Mammary microvascular endothelial cell (primary cell): Measurements from ENCODE around the gene MAGI3. TPM values are rescaled to one million over a fixed set of nuclear protein-coding genes. Genes with fewer than 3 reads are reported as not detected.

Experiments
- total RNA-seq: library from RNA; depleted of rRNA; stranded (reverse); fragments of >200 nt; gene quantifications from 2 replicates; pipeline ENCODE4 v1.2.3, GENCODE V29; 2015

MAGI3 gene
- 8.9 and 10.0 TPM in 2 replicates for total RNA-seq

GRCh38 chr1:113389953-113390834 lies at the start of gene MAGI3:
TSS of gene MAGI3 (plus strand) at chr1:113390515. CDS start at chr1:113391034, 519 bp downstream.

